Activated CD4-positive, alpha-beta T cell treated with anti-CD3 and anti-CD28 coated beads for 36 hours (primary cell): ENCODE measurements around the gene FBXO4. TPM values are rescaled to one million over a fixed set of nuclear protein-coding genes. Genes with fewer than 3 reads are reported as not detected.

ENCODE experiments used
- ATAC-seq: fragments of 200-7000 bp; cut with Tn5 transposase; one replicate; pipeline ENCODE4 v1.10.0; 2021; ENCODE audit warnings: mild to moderate bottlenecking, moderate library complexity
- CTCF ChIA-PET: fragments of 350-600 bp; sonication (Branson Sonifier 250); formaldehyde crosslinking; loops from one replicate; lab custom pipeline; 2021; ENCODE audit warnings: antibody characterized with exemption; lab: Charles Lee
- POLR2A ChIA-PET: fragments of 350-600 bp; sonication (Branson Sonifier 250); formaldehyde crosslinking; loops from one replicate; lab custom pipeline; 2021; ENCODE audit warnings: antibody characterized with exemption, inconsistent platforms; lab: Charles Lee
- DNase-seq: peaks from one replicate; pipeline ENCODE4 v3.0.0-alpha.2; 2020
- H3K27ac Mint-ChIP-seq: one replicate; pipeline ENCODE4 v1.8.0; 2021; ENCODE audit warnings: mixed read lengths
- H3K27me3 Mint-ChIP-seq: one replicate; pipeline ENCODE4 v1.8.0; 2021; ENCODE audit warnings: mixed read lengths
- H3K36me3 Mint-ChIP-seq: one replicate; pipeline ENCODE4 v1.8.0; 2021; ENCODE audit warnings: low read depth, mixed read lengths
- H3K4me1 Mint-ChIP-seq: one replicate; pipeline ENCODE4 v1.8.0; 2021; ENCODE audit warnings: mixed read lengths
- H3K4me3 Mint-ChIP-seq: one replicate; pipeline ENCODE4 v1.8.0; 2021; ENCODE audit warnings: mild to moderate bottlenecking, moderate library complexity, mixed read lengths
- H3K9me3 Mint-ChIP-seq: one replicate; pipeline ENCODE4 v1.8.0; 2021; ENCODE audit warnings: low read depth, mixed read lengths
- intact Hi-C, 2 experiments: fragments of 100-400 bp; cut with DNase I in 1 of 2; cut with micrococcal nuclease in 1 of 2; formaldehyde crosslinking; loops; one replicate each; pipeline versions ENCODE4 v1.14.2 to v1.15.1; 2022 to 2024; cut with DNase I, micrococcal nuclease
- total RNA-seq, 2 experiments: library from RNA; stranded (reverse); gene quantifications; one replicate each; pipeline ENCODE4 v1.2.3, GENCODE V29; 2021

The FBXO4 gene, protein sequence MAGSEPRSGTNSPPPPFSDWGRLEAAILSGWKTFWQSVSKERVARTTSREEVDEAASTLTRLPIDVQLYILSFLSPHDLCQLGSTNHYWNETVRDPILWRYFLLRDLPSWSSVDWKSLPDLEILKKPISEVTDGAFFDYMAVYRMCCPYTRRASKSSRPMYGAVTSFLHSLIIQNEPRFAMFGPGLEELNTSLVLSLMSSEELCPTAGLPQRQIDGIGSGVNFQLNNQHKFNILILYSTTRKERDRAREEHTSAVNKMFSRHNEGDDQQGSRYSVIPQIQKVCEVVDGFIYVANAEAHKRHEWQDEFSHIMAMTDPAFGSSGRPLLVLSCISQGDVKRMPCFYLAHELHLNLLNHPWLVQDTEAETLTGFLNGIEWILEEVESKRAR
- total RNA-seq, result 10 to 100 TPM; 18.8 to 22.3 TPM

- ChIA-PET CTCF (interaction anchor here (0.7 to 2.1 kb wide), 11 partner anchors 8 to 132 kb away, joined by 3 to 7 read pairs (median 4); partner anchors contain the start of gene RIMOC1), POLR2A (interaction anchor here (0.6 to 1.7 kb wide), 5 partner anchors 21 to 1140 kb away, joined by 3 to 22 read pairs (median 3); partner anchors contain the start of gene RIMOC1)
- DNase-seq (peak; percentile 94), ATAC-seq (peak; percentile 98)
- H3K27me3 Mint-ChIP-seq, result no peaks in the 10 kb centered on the region
- peak within 1 kb of the TSS; percentile 85 for H3K4me3 Mint-ChIP-seq
- peaks cover 10% of the 10 kb centered on the region for H3K36me3 Mint-ChIP-seq
- H3K4me1 Mint-ChIP-seq, result peaks cover 24% of the 10 kb centered on the region
- intact Hi-C loops, result loop anchor here (1.0 to 10.0 kb wide), 8 partner anchors 21 to 1590 kb away; partner anchors contain the start of genes OXCT1 (in 2 of the 2), RIMOC1 (in 2 of the 2), ANXA2R (in 1 of the 2) and C5orf34 (in 1 of the 2)
- H3K9me3 Mint-ChIP-seq, result no peaks in the 10 kb centered on the region
- H3K27ac Mint-ChIP-seq, result peak within 1 kb of the TSS; percentile 99
Measured at GRCh38 chr5:41924872-41925554, at the start of gene FBXO4. Gene FBXO4, plus strand, starts transcription at chr5:41925281. Its CDS starts 29 bp downstream, at chr5:41925310.

DNA sequence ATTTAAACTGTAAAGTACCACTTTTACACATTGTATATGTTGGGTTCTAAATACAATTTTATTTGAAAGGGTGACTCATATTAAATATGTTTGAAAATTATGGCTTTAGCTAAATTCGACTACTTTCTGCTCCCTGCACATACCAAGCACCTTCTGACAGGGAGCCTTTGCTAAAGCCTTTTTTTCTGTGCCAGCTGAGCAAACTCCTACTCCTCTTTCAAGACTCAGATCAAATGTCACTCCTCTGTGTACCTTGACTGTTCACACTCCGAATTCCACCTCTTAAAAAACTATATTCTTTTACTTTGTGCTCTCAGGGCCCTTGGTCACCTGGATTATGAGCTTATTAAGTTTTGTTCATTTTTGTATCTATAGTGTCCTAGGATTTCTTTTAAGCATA lies 48.4 kb upstream of the FBXO4 start:
- ChIA-PET CTCF (interaction anchor here (0.6 to 2.6 kb wide), 5 partner anchors 17 to 181 kb away, joined by 3 to 6 read pairs (median 3); no protein-coding TSS in a partner anchor), POLR2A (interaction anchor here (0.6 to 1.1 kb wide), 2 partner anchors 8 to 28 kb away, joined by 3 read pairs; partner anchors contain the start of gene RIMOC1)
- peaks cover 11% of the 10 kb centered on the region for H3K4me1 Mint-ChIP-seq
- ATAC-seq (no peak), DNase-seq (no peak)
- H3K4me3 Mint-ChIP-seq, result no peak overlapping the region
- intact Hi-C loops, result loop anchor here in 1 of 2 experiments (10.0 kb wide), 1 partner anchor 1042 kb away; the partner anchor contains the start of gene RPL37
- peaks cover 12% of the 10 kb centered on the region for H3K27me3 Mint-ChIP-seq
- no peak overlapping the region for H3K27ac Mint-ChIP-seq
- peaks cover 2% of the 10 kb centered on the region for H3K9me3 Mint-ChIP-seq
- H3K36me3 Mint-ChIP-seq, result no peaks in the 10 kb centered on the region

- peaks cover 2% of the 10 kb centered on the region for H3K9me3 Mint-ChIP-seq
- no peaks in the 10 kb centered on the region for H3K36me3 Mint-ChIP-seq
- ATAC-seq (no peak), DNase-seq (no peak)
- H3K4me1 Mint-ChIP-seq, result peaks cover 11% of the 10 kb centered on the region
- intact Hi-C loops, result loop anchor here in 1 of 2 experiments (10.0 kb wide), 1 partner anchor 1043 kb away; the partner anchor contains the start of gene RPL37
- no peak overlapping the region for H3K4me3 Mint-ChIP-seq
- CTCF ChIA-PET, result interaction anchor here (2.6 kb wide), 1 partner anchor 180 kb away, joined by 6 read pairs; no protein-coding TSS in a partner anchor
- no peak overlapping the region for H3K27ac Mint-ChIP-seq
- POLR2A ChIA-PET, result interaction anchor here (0.6 kb wide), 1 partner anchor 9 kb away, joined by 3 read pairs; no protein-coding TSS in a partner anchor
- peaks cover 12% of the 10 kb centered on the region for H3K27me3 Mint-ChIP-seq
Measured at GRCh38 chr5:41877408-41877807, 47.7 kb upstream of the FBXO4 start.

DNA sequence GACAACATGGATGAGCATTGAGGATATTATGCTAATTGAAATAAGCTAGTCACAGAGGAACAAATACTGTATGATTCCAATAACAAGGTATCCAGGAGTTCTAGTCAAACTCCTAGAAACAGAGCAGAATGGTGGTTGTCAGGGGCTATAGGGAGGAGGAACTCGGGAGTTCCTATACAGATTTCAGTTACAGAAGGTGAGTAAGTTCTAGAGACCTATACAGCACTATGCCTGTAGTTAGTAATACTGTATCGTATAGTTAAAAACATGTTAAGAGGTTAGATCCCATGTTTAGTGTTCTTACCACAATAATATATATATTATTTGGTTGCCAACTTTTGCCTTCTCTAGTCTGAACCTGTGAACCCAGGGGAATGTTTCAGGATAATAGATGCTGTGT lies 46.9 kb upstream of the FBXO4 start:
- ATAC-seq (peak; percentile 42), DNase-seq (no peak)
- intact Hi-C loops, result loop anchor here in 1 of 2 experiments (10.0 kb wide), 1 partner anchor 1043 kb away; the partner anchor contains the start of gene RPL37
- Mint-ChIP-seq H3K9me3 (peaks cover 2% of the 10 kb centered on the region), H3K4me3 (no peak overlapping the region), H3K27me3 (peaks cover 12% of the 10 kb centered on the region), H3K36me3 (no peaks in the 10 kb centered on the region), H3K27ac (no peak overlapping the region), H3K4me1 (peaks cover 11% of the 10 kb centered on the region)
- CTCF ChIA-PET, result no interaction called here
- POLR2A ChIA-PET, result no interaction called here

DNA sequence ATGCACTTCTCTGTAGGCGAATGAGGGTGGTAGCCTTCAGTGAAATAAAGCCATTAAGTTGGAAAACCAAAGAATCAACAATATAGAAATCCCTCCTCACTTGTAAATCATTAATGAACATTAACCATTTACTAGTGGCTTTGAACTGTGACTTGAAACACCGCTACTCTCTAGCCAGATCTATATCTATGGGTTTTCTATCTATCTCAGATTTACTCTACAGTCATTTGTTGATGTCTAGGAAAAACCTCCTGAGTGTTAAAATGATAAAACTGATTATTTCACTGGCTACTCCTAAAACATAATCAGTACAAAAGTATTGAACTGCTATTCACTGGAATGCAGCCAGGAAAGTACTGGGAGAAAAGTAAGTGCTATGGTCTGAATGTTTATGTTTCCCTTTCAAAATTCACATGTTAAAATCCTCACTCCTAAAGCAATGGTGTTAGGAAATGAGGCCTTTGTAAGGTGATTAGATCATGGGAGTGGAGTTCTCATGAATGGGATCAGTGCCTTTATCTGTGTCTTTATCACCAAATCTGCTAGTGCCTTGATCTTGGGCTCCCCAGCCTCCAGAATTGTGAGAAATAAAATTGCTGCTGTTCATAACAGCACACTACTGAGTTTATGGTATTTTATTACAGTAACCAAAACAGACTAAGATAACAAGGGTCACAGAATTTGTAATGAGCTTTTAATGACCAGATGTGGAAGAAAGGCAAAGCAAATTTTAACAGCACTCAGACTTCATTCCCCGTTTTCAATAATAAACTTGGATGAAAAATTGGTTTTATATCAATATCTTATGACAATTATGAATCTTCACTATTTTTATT lies 46.2 kb upstream of the FBXO4 start:
- no peak overlapping the region for H3K4me3 Mint-ChIP-seq
- ATAC-seq (no peak), DNase-seq (no peak)
- CTCF ChIA-PET, result no interaction called here
- no peak overlapping the region for H3K27ac Mint-ChIP-seq
- peaks cover 2% of the 10 kb centered on the region for H3K9me3 Mint-ChIP-seq
- intact Hi-C loops, result loop anchor here in 1 of 2 experiments (10.0 kb wide), 1 partner anchor 1044 kb away; the partner anchor contains the start of gene RPL37
- H3K27me3 Mint-ChIP-seq, result peaks cover 12% of the 10 kb centered on the region
- H3K4me1 Mint-ChIP-seq, result peaks cover 11% of the 10 kb centered on the region
- POLR2A ChIA-PET, result no interaction called here
- H3K36me3 Mint-ChIP-seq, result no peaks in the 10 kb centered on the region

- Mint-ChIP-seq H3K4me3 (no peak overlapping the region), H3K27ac (no peak overlapping the region), H3K9me3 (peaks cover 2% of the 10 kb centered on the region), H3K27me3 (peaks cover 14% of the 10 kb centered on the region), H3K4me1 (no peaks in the 10 kb centered on the region), H3K36me3 (no peaks in the 10 kb centered on the region)
- ChIA-PET POLR2A (no interaction called here), CTCF (interaction anchor here (0.5 kb wide), 1 partner anchor 31 kb away, joined by 3 read pairs; no protein-coding TSS in a partner anchor)
- ATAC-seq (no peak), DNase-seq (no peak)
- intact Hi-C loops, result no loop called here
Measured at GRCh38 chr5:41882765-41883164, 42.3 kb upstream of the FBXO4 start.

GRCh38 chr5:41883243-41883642 lies 41.8 kb upstream of the FBXO4 start:
- POLR2A ChIA-PET, result no interaction called here

GRCh38 chr5:41883936-41884335 lies 41.1 kb upstream of the FBXO4 start:
- CTCF ChIA-PET, result interaction anchor here (0.5 to 1.4 kb wide), 3 partner anchors 10 to 1155 kb away, joined by 3 read pairs; no protein-coding TSS in a partner anchor
- peaks cover 12% of the 10 kb centered on the region for H3K27me3 Mint-ChIP-seq
- no peak for ATAC-seq
- no peaks in the 10 kb centered on the region for H3K4me1 Mint-ChIP-seq
- no peak overlapping the region for H3K27ac Mint-ChIP-seq
- no peaks in the 10 kb centered on the region for H3K36me3 Mint-ChIP-seq
- no peak for DNase-seq
- POLR2A ChIA-PET, result no interaction called here
- no peak overlapping the region for H3K4me3 Mint-ChIP-seq
- intact Hi-C loops, result no loop called here
- peaks cover 2% of the 10 kb centered on the region for H3K9me3 Mint-ChIP-seq

More at GRCh38 chr5:41883243-41883642, 41.8 kb upstream of the FBXO4 start:
- Mint-ChIP-seq H3K4me3 (no peak overlapping the region), H3K9me3 (peaks cover 2% of the 10 kb centered on the region), H3K27ac (no peak overlapping the region), H3K36me3 (no peaks in the 10 kb centered on the region), H3K27me3 (peaks cover 15% of the 10 kb centered on the region), H3K4me1 (no peaks in the 10 kb centered on the region)
- CTCF ChIA-PET, result interaction anchor here (0.5 to 1.4 kb wide), 3 partner anchors 11 to 1156 kb away, joined by 3 read pairs; no protein-coding TSS in a partner anchor
- no peak for ATAC-seq
- intact Hi-C loops, result no loop called here
- no peak for DNase-seq

DNA sequence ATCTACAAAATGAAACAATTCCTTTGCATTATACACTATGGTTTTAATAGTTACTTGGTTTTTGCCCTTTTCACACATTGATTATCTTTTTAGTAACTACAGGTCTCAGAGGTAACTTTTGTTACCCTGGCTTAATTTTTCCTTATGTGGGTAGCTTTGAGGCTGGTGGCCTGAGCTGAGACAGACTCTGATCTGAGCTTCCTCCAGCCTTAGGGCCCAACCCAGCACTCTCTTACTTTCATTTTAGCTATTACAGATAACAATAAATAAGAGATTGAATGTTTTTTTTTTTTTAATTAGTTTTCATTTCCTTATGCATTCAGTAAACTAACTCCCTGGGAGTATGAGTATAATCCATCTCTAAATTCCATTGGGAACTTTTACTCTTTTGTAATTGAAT lies 39.8 kb upstream of the FBXO4 start:
- ChIA-PET CTCF (interaction anchor here (0.6 to 1.0 kb wide), 4 partner anchors 9 to 1065 kb away, joined by 3 read pairs; no protein-coding TSS in a partner anchor), POLR2A (interaction anchor here (0.7 kb wide), 1 partner anchor 19 kb away, joined by 11 read pairs; the partner anchor contains the start of gene RIMOC1)
- Mint-ChIP-seq H3K27me3 (peaks cover 7% of the 10 kb centered on the region), H3K9me3 (peaks cover 2% of the 10 kb centered on the region), H3K36me3 (no peaks in the 10 kb centered on the region), H3K4me1 (no peaks in the 10 kb centered on the region), H3K4me3 (no peak overlapping the region), H3K27ac (no peak overlapping the region)
- no peak for ATAC-seq
- no peak for DNase-seq
- intact Hi-C loops, result no loop called here

- H3K36me3 Mint-ChIP-seq, result no peaks in the 10 kb centered on the region
- peaks cover 13% of the 10 kb centered on the region for H3K4me1 Mint-ChIP-seq
- no peaks in the 10 kb centered on the region for H3K9me3 Mint-ChIP-seq
- H3K27me3 Mint-ChIP-seq, result peaks cover 20% of the 10 kb centered on the region
- intact Hi-C loops, result no loop called here
- CTCF ChIA-PET, result interaction anchor here (0.6 kb wide), 1 partner anchor 47 kb away, joined by 3 read pairs; no protein-coding TSS in a partner anchor
- DNase-seq (no peak), ATAC-seq (peak; percentile 47)
- POLR2A ChIA-PET, result no interaction called here
- no peak overlapping the region for H3K27ac Mint-ChIP-seq
- no peak overlapping the region for H3K4me3 Mint-ChIP-seq
Measured at GRCh38 chr5:41891066-41891707, 33.9 kb upstream of the FBXO4 start.
